ENCODE data around the gene UBASH3B.
"Not testable (repeated sequence)": the region's sequence is repeated elsewhere in the genome, so short reads cannot be mapped to it uniquely, and the experiment has no call there.

UBASH3B gene

GRCh38 chr11:122655527-122656072, at the start of gene UBASH3B:
TSS of gene UBASH3B (plus strand) at chr11:122655722. CDS start at chr11:122656050, 328 bp downstream.
- no peak for DNase-seq

GRCh38 chr11:122607162-122607561, 48.4 kb upstream of the UBASH3B start:
- not testable (repeated sequence) for DNase-seq

GRCh38 chr11:122612123-122612824, 43.2 kb upstream of the UBASH3B start:
- no peak for DNase-seq

- no peak for DNase-seq
Measured at GRCh38 chr11:122616718-122617117, 38.8 kb upstream of the UBASH3B start.

GRCh38 chr11:122617297-122617696, 38.2 kb upstream of the UBASH3B start:
- DNase-seq = no peak

- no peak for DNase-seq
Measured at GRCh38 chr11:122617926-122618325, 37.6 kb upstream of the UBASH3B start.

- DNase-seq = no peak
Measured at GRCh38 chr11:122618927-122619326, 36.6 kb upstream of the UBASH3B start.

- no peak for DNase-seq
Measured at GRCh38 chr11:122619757-122620156, 35.8 kb upstream of the UBASH3B start.

GRCh38 chr11:122625501-122625900, 30.0 kb upstream of the UBASH3B start:
- not testable (repeated sequence) for DNase-seq

GRCh38 chr11:122625976-122626665, 29.4 kb upstream of the UBASH3B start:
- DNase-seq = no peak

- DNase-seq = no peak
Measured at GRCh38 chr11:122627745-122628144, 27.8 kb upstream of the UBASH3B start.

GRCh38 chr11:122628810-122629555, 26.5 kb upstream of the UBASH3B start:
- peak; percentile 28 for DNase-seq

- no peak for DNase-seq
Measured at GRCh38 chr11:122632181-122632824, 23.2 kb upstream of the UBASH3B start.

GRCh38 chr11:122633219-122633829, 22.2 kb upstream of the UBASH3B start:
- peak; percentile 36 for DNase-seq

- DNase-seq = no peak
Measured at GRCh38 chr11:122634501-122634900, 21.0 kb upstream of the UBASH3B start.

- no peak for DNase-seq
Measured at GRCh38 chr11:122637541-122637940, 18.0 kb upstream of the UBASH3B start.

GRCh38 chr11:122642472-122642922, 13.0 kb upstream of the UBASH3B start:
- DNase-seq = no peak

- DNase-seq = no peak
Measured at GRCh38 chr11:122642971-122643370, 12.6 kb upstream of the UBASH3B start.

- no peak for DNase-seq
Measured at GRCh38 chr11:122645847-122646246, 9.7 kb upstream of the UBASH3B start.

- no peak for DNase-seq
Measured at GRCh38 chr11:122646549-122647340, 8.8 kb upstream of the UBASH3B start.

- DNase-seq = no peak
Measured at GRCh38 chr11:122647736-122648275, 7.7 kb upstream of the UBASH3B start.
